HepG2 (cell line): Measurements from ENCODE around the gene FGFR3. TPM values are rescaled to one million over a fixed set of nuclear protein-coding genes. Genes with fewer than 3 reads are reported as not detected.

ENCODE experiments used
- ELF3 ChIP-seq: IDR thresholded peaks from 2 replicates; pipeline ENCODE4 v1.6.1; 2016; ENCODE audit warnings: missing genetic modification reagents, missing compliant biosample characterization
- HNF4G ChIP-seq, 2 experiments: sonication (generic) in 1 of 2; formaldehyde crosslinking in 1 of 2; IDR thresholded peaks; 2 replicates each; pipeline versions ENCODE4 v1.4.0 to v1.6.1; 2011 to 2020; ENCODE audit warnings: borderline replicate concordance in 2 of 2, low read depth in 2 of 2, mild to moderate bottlenecking in 2 of 2, low read length in 1 of 2, missing genetic modification reagents in 1 of 2, moderate library complexity in 1 of 2
- HOXA3 ChIP-seq: sonication (generic); formaldehyde crosslinking; IDR thresholded peaks from 2 replicates; pipeline ENCODE4 v1.5.0; 2020; ENCODE audit warnings: missing genetic modification reagents
- IKZF4 ChIP-seq: sonication (generic); formaldehyde crosslinking; IDR thresholded peaks from 2 replicates; pipeline ENCODE4 v1.5.1; 2020; ENCODE audit warnings: borderline replicate concordance, mild to moderate bottlenecking, low read depth, missing genetic modification reagents; ENCODE audit errors: not compliant biosample characterization
- MTF2 ChIP-seq: sonication (generic); formaldehyde crosslinking; IDR thresholded peaks from 2 replicates; pipeline ENCODE4 v1.5.0; 2020; ENCODE audit warnings: missing genetic modification reagents, borderline replicate concordance
- SRY ChIP-seq: sonication (generic); formaldehyde crosslinking; IDR thresholded peaks from 2 replicates; pipeline ENCODE4 v1.8.0; 2022; ENCODE audit warnings: mild to moderate bottlenecking, missing genetic modification reagents
- ZBTB7A ChIP-seq: sonication (generic); formaldehyde crosslinking; IDR thresholded peaks from 2 replicates; pipeline ENCODE4 v1.8.0; 2022; ENCODE audit warnings: mild to moderate bottlenecking, missing genetic modification reagents
- ZNF598 ChIP-seq: sonication (generic); formaldehyde crosslinking; IDR thresholded peaks from 2 replicates; pipeline ENCODE4 v1.5.1; 2020; ENCODE audit warnings: mild to moderate bottlenecking, missing genetic modification reagents, borderline replicate concordance
- polyA plus RNA-seq, 8 experiments: library from polyadenylated mRNA; depleted of rRNA in 3 of 8; stranded (reverse) in 7 of 8; unstranded in 1 of 8; fragments of >200 nt; fragmentation: Illumina TruSeq in 4 of 8; extraction: Trizol in 4 of 8; gene quantifications; 2 replicates each; pipeline versions ENCODE4 v1.2.1 to v1.2.3, GENCODE V29; 2011 to 2016; ENCODE audit warnings: low read depth in 4 of 8, missing spikeins in 1 of 8, mixed read lengths in 1 of 8; ENCODE audit not compliant: insufficient read depth in 1 of 8
- total RNA-seq, 5 experiments: library from RNA; depleted of rRNA; stranded (reverse); fragments of >200 nt; fragmentation: Illumina TruSeq; extraction: Trizol; gene quantifications; 2 replicates each; pipeline ENCODE4 v1.2.3, GENCODE V29; 2016; ENCODE audit warnings: low read depth in 1 of 5
- TF ChIP-seq, protein P1 (sequence below), 2 experiments: sonication (generic) in 1 of 2; formaldehyde crosslinking in 1 of 2; IDR thresholded peaks; 2 replicates each; pipeline versions ENCODE4 v1.4.0 to v1.6.1; 2016 to 2020; ENCODE audit warnings: borderline replicate concordance in 1 of 2, low read depth in 1 of 2, mild to moderate bottlenecking in 1 of 2, missing genetic modification reagents in 1 of 2
- TF ChIP-seq, protein P2 (sequence below): sonication (generic); formaldehyde crosslinking; IDR thresholded peaks from 2 replicates; pipeline ENCODE4 v1.4.0; 2020; ENCODE audit warnings: missing genetic modification reagents
- TF ChIP-seq, protein P3 (sequence below): IDR thresholded peaks from 2 replicates; pipeline ENCODE4 v1.6.1; 2016; ENCODE audit warnings: low read depth, control low read depth
- TF ChIP-seq, protein P4 (sequence below): sonication (generic); formaldehyde crosslinking; IDR thresholded peaks from 2 replicates; pipeline ENCODE4 v1.4.0; 2020; ENCODE audit warnings: low read depth, missing genetic modification reagents
- TF ChIP-seq, protein P5 (sequence below): sonication (generic); formaldehyde crosslinking; IDR thresholded peaks from 2 replicates; pipeline ENCODE4 v1.4.0; 2020; ENCODE audit warnings: missing genetic modification reagents

FGFR3 gene
- total and polyA plus RNA-seq, 2 of the 13 experiments (the other 11 are each of a cell fraction or from before 2014, with no cell fraction given): 103 to 109 TPM

DNA sequence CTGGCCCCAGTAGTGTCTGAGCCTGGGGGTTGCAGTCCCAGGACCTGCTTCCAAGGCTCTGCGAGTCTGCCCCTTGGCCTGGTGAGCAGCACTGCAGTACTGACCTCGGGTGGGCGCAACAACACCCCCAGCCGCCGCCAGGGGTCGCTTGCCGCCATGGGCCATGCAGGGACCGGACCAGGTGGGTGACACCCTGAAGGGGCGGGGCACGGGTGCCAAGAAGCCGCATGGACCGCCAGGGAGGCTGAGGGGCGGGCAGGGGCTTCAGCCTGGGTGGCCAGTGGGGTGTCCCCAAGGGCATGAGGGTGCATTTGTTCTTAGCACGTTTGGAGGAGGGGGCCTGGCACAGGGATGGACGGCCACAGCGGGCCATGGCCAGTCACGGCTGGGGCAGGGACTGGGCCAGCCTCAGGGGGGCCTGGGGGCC is 46.8 kb upstream of the FGFR3 start (continued):
- TF ChIP-seq, protein P1, sequence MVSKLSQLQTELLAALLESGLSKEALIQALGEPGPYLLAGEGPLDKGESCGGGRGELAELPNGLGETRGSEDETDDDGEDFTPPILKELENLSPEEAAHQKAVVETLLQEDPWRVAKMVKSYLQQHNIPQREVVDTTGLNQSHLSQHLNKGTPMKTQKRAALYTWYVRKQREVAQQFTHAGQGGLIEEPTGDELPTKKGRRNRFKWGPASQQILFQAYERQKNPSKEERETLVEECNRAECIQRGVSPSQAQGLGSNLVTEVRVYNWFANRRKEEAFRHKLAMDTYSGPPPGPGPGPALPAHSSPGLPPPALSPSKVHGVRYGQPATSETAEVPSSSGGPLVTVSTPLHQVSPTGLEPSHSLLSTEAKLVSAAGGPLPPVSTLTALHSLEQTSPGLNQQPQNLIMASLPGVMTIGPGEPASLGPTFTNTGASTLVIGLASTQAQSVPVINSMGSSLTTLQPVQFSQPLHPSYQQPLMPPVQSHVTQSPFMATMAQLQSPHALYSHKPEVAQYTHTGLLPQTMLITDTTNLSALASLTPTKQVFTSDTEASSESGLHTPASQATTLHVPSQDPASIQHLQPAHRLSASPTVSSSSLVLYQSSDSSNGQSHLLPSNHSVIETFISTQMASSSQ (IDR thresholded peaks at IDR 0.05; ENCODE audit: low read depth): no peak
- TF ChIP-seq, protein P1 (CRISPR knock-in tag; IDR thresholded peaks at IDR 0.05; ENCODE audit: borderline replicate concordance): no peak
- TF ChIP-seq, protein P2, sequence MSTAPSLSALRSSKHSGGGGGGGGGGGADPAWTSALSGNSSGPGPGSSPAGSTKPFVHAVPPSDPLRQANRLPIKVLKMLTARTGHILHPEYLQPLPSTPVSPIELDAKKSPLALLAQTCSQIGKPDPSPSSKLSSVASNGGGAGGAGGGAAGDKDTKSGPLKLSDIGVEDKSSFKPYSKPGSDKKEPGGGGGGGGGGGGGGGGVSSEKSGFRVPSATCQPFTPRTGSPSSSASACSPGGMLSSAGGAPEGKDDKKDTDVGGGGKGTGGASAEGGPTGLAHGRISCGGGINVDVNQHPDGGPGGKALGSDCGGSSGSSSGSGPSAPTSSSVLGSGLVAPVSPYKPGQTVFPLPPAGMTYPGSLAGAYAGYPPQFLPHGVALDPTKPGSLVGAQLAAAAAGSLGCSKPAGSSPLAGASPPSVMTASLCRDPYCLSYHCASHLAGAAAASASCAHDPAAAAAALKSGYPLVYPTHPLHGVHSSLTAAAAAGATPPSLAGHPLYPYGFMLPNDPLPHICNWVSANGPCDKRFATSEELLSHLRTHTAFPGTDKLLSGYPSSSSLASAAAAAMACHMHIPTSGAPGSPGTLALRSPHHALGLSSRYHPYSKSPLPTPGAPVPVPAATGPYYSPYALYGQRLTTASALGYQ: peak; percentile 21; the same call in 1 of the 2 replicates
- TF ChIP-seq, protein P3, sequence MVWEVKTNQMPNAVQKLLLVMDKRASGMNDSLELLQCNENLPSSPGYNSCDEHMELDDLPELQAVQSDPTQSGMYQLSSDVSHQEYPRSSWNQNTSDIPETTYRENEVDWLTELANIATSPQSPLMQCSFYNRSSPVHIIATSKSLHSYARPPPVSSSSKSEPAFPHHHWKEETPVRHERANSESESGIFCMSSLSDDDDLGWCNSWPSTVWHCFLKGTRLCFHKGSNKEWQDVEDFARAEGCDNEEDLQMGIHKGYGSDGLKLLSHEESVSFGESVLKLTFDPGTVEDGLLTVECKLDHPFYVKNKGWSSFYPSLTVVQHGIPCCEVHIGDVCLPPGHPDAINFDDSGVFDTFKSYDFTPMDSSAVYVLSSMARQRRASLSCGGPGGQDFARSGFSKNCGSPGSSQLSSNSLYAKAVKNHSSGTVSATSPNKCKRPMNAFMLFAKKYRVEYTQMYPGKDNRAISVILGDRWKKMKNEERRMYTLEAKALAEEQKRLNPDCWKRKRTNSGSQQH (CRISPR knock-in tag): peak; percentile 67; the same call in 1 of the 2 replicates
- TF ChIP-seq HOXA3 (CRISPR knock-in tag) (peak; percentile 72), SRY (CRISPR knock-in tag) (no peak), MTF2 (no peak), IKZF4 (CRISPR knock-in tag) (no peak), ZNF598 (CRISPR knock-in tag) (no peak), HNF4G (IDR thresholded peaks at IDR 0.05; ENCODE audit: borderline replicate concordance, low read depth, low read length) (peak; percentile 27; the same call in 1 of the 2 replicates), HNF4G (CRISPR knock-in tag; IDR thresholded peaks at IDR 0.05; ENCODE audit: borderline replicate concordance, low read depth) (no peak), ELF3 (no peak), ZBTB7A (peak; percentile 88)
- TF ChIP-seq, protein P4, sequence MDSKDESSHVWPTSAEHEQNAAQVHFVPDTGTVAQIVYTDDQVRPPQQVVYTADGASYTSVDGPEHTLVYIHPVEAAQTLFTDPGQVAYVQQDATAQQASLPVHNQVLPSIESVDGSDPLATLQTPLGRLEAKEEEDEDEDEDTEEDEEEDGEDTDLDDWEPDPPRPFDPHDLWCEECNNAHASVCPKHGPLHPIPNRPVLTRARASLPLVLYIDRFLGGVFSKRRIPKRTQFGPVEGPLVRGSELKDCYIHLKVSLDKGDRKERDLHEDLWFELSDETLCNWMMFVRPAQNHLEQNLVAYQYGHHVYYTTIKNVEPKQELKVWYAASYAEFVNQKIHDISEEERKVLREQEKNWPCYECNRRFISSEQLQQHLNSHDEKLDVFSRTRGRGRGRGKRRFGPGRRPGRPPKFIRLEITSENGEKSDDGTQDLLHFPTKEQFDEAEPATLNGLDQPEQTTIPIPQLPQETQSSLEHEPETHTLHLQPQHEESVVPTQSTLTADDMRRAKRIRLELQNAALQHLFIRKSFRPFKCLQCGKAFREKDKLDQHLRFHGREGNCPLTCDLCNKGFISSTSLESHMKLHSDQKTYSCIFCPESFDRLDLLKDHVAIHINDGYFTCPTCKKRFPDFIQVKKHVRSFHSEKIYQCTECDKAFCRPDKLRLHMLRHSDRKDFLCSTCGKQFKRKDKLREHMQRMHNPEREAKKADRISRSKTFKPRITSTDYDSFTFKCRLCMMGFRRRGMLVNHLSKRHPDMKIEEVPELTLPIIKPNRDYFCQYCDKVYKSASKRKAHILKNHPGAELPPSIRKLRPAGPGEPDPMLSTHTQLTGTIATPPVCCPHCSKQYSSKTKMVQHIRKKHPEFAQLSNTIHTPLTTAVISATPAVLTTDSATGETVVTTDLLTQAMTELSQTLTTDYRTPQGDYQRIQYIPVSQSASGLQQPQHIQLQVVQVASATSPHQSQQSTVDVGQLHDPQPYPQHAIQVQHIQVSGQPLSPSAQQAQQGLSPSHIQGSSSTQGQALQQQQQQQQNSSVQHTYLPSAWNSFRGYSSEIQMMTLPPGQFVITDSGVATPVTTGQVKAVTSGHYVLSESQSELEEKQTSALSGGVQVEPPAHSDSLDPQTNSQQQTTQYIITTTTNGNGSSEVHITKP (CRISPR knock-in tag): peak; percentile 74; the same call in 1 of the 2 replicates
- TF ChIP-seq, protein P5, sequence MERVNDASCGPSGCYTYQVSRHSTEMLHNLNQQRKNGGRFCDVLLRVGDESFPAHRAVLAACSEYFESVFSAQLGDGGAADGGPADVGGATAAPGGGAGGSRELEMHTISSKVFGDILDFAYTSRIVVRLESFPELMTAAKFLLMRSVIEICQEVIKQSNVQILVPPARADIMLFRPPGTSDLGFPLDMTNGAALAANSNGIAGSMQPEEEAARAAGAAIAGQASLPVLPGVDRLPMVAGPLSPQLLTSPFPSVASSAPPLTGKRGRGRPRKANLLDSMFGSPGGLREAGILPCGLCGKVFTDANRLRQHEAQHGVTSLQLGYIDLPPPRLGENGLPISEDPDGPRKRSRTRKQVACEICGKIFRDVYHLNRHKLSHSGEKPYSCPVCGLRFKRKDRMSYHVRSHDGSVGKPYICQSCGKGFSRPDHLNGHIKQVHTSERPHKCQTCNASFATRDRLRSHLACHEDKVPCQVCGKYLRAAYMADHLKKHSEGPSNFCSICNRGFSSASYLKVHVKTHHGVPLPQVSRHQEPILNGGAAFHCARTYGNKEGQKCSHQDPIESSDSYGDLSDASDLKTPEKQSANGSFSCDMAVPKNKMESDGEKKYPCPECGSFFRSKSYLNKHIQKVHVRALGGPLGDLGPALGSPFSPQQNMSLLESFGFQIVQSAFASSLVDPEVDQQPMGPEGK (CRISPR knock-in tag): peak; percentile 90
